NK-92 (cell line): ENCODE results near the gene TOMM34.

Experiments
- DNase-seq: peaks from one replicate; lab custom pipeline; 2025; ENCODE audit not compliant: unreplicated experiment; lab: John Stamatoyannopoulos, UW

Gene TOMM34

DNA sequence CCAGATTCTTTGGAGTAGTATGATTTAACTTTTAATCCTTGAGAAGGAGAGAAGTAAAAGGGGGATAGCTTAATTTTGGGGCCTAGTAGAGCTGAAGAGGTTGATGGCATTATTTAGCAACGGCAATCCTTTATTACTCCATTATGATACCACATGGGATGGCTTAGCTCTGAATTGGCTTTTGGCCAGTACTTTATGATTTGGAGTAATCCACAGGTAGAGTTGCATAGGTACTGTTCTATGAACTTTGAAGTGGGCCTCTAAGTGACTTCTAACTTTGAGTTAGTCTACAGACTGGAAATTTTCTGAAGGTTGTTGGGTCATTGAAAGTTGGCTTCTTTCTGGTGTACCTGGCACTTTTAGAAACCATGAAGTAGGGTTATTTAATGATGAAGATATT is 63.1 kb downstream of the TOMM34 start:
- DNase-seq = no peak

GRCh38 chr20:44896583-44896982 is 63.6 kb downstream of the TOMM34 start:
- DNase-seq = no peak

DNA sequence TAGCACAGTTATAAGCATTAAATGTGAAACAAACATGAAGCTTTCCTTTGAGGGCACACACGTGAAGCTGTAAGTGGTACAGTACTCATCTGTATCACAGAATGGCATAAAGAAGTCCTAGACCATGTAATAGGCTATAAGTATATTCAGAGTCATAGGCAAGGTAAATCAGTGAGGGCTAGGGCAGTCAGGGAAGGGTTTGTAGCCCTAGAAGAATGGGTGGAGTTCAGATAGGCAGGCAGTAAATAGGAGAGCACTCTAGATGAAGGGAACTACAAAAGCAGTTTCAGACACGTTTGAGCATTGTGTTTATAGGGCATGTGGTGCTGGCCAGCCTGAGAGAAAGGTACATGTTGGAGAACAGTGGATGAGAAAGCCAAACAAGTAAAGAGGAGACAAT is 65.2 kb downstream of the TOMM34 start:
- no peak for DNase-seq
